NCI-H510A (cell line): ENCODE measurements around the gene CEMP1.

ENCODE experiments used
- DNase-seq: peaks from one replicate; lab custom pipeline; 2025; lab: John Stamatoyannopoulos, UW

CEMP1 gene

GRCh38 chr16:2486645-2487516 is 44.3 kb downstream of the CEMP1 start:
- DNase-seq, result no peak

DNA sequence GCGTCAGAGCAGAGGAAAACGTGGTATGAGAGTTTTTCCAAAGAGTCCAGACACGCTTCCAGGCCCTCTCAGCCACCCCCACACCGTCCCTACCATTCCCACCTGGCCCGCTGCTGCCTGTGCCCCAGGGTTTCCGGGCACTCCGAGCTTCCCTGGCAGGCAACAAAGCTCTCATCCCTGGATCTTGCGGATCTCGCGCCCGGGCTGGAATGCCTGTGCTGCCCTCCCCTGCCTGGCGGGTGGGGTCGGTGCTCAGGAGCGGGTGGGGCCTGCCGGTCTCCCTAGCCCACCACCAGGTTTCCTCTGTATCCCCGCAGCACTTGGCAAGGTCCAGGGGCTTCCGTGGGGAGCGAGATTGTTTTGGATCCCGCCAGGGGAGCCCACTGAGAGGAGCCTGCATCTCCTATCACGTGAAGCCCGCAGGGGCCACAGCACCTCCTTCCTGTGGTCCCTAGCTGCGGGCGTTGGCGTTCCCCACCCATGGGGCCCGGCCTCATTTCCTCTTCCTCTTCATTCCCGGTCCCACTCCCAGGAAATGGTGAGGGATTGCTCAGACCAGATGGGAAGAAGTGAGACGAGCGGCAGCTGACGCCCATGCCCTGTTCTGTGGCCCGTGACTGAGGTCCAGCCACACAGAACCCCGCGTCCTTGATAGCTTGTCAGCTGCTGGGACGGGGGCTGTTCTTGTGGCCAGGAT is 45.2 kb downstream of the CEMP1 start:
- DNase-seq, result no peak

- DNase-seq, result no peak
These were observed 46.2 kb downstream of the CEMP1 start for GRCh38 chr16:2484898-2485508.

GRCh38 chr16:2483939-2484897 is 47.0 kb downstream of the CEMP1 start:
- no peak for DNase-seq

- no peak for DNase-seq
These were observed 48.3 kb downstream of the CEMP1 start for GRCh38 chr16:2482708-2483534.

DNA sequence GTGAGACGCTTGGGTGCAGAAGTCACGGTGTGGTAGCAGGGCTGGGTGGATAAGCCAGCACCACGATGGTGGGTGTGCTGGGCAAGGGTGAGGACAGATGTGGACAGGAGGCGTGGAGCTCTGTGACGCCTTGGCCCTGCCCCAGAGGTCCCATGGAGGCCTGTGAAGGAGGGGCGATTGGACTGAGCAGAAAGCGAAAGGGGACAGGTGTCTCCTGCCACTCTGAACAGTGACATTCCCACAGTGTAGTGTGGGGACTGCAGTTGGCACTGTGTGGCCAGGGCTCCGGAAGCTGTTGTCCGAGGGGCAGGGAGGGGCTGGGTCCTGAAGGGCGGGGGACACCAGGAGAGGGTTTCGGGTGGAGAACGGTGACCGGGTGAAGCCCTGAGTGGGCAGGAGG is 49.0 kb downstream of the CEMP1 start:
- DNase-seq, result no peak

GRCh38 chr16:2481676-2482075 is 49.5 kb downstream of the CEMP1 start:
- DNase-seq, result no peak

DNA sequence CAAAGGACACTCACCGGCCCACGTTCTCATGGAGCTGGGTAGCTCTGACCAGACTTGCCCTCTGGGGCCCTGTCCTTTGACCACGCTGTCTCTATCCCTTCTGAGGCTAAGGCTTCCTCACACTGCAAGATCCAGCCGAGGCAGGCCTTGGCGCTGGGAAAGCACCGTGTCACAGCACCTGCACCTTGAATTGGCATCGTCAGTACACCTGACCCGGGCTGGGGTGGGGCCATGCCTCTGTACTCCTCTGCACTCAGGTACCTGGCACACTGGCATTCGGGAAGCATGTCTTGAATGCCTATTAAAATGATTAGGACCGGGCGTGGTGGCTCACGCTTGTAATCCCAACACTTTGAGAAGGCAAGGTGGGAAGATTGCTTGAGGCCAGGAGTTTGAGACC is 50.3 kb downstream of the CEMP1 start:
- no peak for DNase-seq
